ENCODE results near the gene VAC14. TPM values are rescaled to one million over a fixed set of nuclear protein-coding genes. Genes with fewer than 3 reads are reported as not detected.
A peak's percentile ranks its signal among the peaks of the same experiment; 100 is the strongest.

Gene VAC14
- total RNA-seq, 1 donor = 37.1 TPM

- no peak overlapping the region for H3K4me3 ChIP-seq (ENCODE audit: low read depth, low read length)
- no peak for TF ChIP-seq CTCF (IDR thresholded peaks at IDR 0.05; ENCODE audit: insufficient read depth, low read depth, low read length)
- DNase-seq (ENCODE audit: low read depth) = peak; percentile 93
These were observed 22.1 kb downstream of the VAC14 start for GRCh38 chr16:70778901-70779309.

GRCh38 chr16:70777973-70778406 is 23.0 kb downstream of the VAC14 start:
- no peak overlapping the region for H3K4me3 ChIP-seq (ENCODE audit: low read depth, low read length)
- TF ChIP-seq CTCF (IDR thresholded peaks at IDR 0.05; ENCODE audit: insufficient read depth, low read depth, low read length) = no peak
- peak; percentile 84 for DNase-seq (ENCODE audit: low read depth)

GRCh38 chr16:70777496-70777895 is 23.5 kb downstream of the VAC14 start:
- no peak overlapping the region for H3K4me3 ChIP-seq (ENCODE audit: low read depth, low read length)
- no peak for TF ChIP-seq CTCF (IDR thresholded peaks at IDR 0.05; ENCODE audit: insufficient read depth, low read depth, low read length)
- DNase-seq (ENCODE audit: low read depth) = no peak

GRCh38 chr16:70775399-70775798 is 25.6 kb downstream of the VAC14 start:
- no peak for DNase-seq (ENCODE audit: low read depth)

GRCh38 chr16:70774261-70774660 is 26.7 kb downstream of the VAC14 start:
- TF ChIP-seq CTCF (IDR thresholded peaks at IDR 0.05; ENCODE audit: insufficient read depth, low read depth, low read length) = no peak
- no peak for DNase-seq (ENCODE audit: low read depth)
- H3K4me3 ChIP-seq (ENCODE audit: low read depth, low read length) = no peak overlapping the region

More at GRCh38 chr16:70775399-70775798, 25.6 kb downstream of the VAC14 start:
- TF ChIP-seq CTCF (IDR thresholded peaks at IDR 0.05; ENCODE audit: insufficient read depth, low read depth, low read length) = no peak
- no peak overlapping the region for H3K4me3 ChIP-seq (ENCODE audit: low read depth, low read length)

GRCh38 chr16:70772493-70772892 is 28.5 kb downstream of the VAC14 start:
- no peak overlapping the region for H3K4me3 ChIP-seq (ENCODE audit: low read depth, low read length)
- no peak for DNase-seq (ENCODE audit: low read depth)
- TF ChIP-seq CTCF (IDR thresholded peaks at IDR 0.05; ENCODE audit: insufficient read depth, low read depth, low read length) = no peak

Measured in fibroblast of villous mesenchyme (primary cell).